Fibroblast of lung (primary cell): Measurements from ENCODE around the gene FKBP10. TPM values are rescaled to one million over a fixed set of nuclear protein-coding genes. Genes with fewer than 3 reads are reported as not detected.

Experiments used
- DNase-seq, 2 donors: peaks; one replicate each; pipeline versions ENCODE4 v3.0.0 to v3.0.0-alpha.2; 2010; ENCODE audit warnings: low read depth in 2 of 2
- H2AFZ ChIP-seq: 2 replicates; pipeline ENCODE4 v1.5.1; 2012; ENCODE audit warnings: low read length, control low read depth, inconsistent platforms
- H3K27ac ChIP-seq: 2 replicates; pipeline ENCODE4 v1.5.1; 2011; ENCODE audit warnings: low read length, control low read depth; ENCODE audit not compliant: insufficient read depth
- H3K27me3 ChIP-seq: 2 replicates; pipeline ENCODE4 v1.5.1; 2011; ENCODE audit warnings: mild to moderate bottlenecking, low read length; ENCODE audit not compliant: control insufficient read depth, insufficient read depth
- H3K36me3 ChIP-seq: 2 replicates; pipeline ENCODE4 v1.5.1; 2011; ENCODE audit warnings: low read length; ENCODE audit not compliant: control insufficient read depth, insufficient read depth
- H3K4me1 ChIP-seq: 2 replicates; pipeline ENCODE4 v1.5.1; 2011; ENCODE audit warnings: low read length; ENCODE audit not compliant: control insufficient read depth, insufficient read depth; ENCODE audit errors: extremely low read depth
- H3K4me2 ChIP-seq: 2 replicates; pipeline ENCODE4 v1.5.1; 2011; ENCODE audit warnings: low read length, control low read depth; ENCODE audit not compliant: insufficient read depth; ENCODE audit errors: extremely low read depth
- H3K4me3 ChIP-seq, 4 experiments: fragments of 200-600 bp in 1 of 4; sonication (generic) in 1 of 4; replicated peaks in 1 of 4; 2 replicates each; pipeline ENCODE4 v1.5.1; 2011 to 2016; ENCODE audit warnings: low read length in 4 of 4, low read depth in 3 of 4, mild to moderate bottlenecking in 3 of 4, control low read depth in 2 of 4, inconsistent platforms in 1 of 4, mixed read lengths in 1 of 4; ENCODE audit not compliant: insufficient read depth in 1 of 4; ENCODE audit errors: control extremely low read depth in 1 of 4
- H3K79me2 ChIP-seq: 2 replicates; pipeline ENCODE4 v1.5.1; 2012; ENCODE audit warnings: mild to moderate bottlenecking, low read length, inconsistent platforms; ENCODE audit not compliant: control insufficient read depth, insufficient read depth
- H3K9ac ChIP-seq: 2 replicates; pipeline ENCODE4 v1.5.1; 2011; ENCODE audit warnings: mild to moderate bottlenecking, low read length, control low read depth; ENCODE audit not compliant: insufficient read depth
- H3K9me3 ChIP-seq: 2 replicates; pipeline ENCODE4 v1.5.1; 2012; ENCODE audit warnings: low read depth, low read length; ENCODE audit not compliant: control insufficient read depth, insufficient read depth
- H4K20me1 ChIP-seq: 2 replicates; pipeline ENCODE4 v1.5.1; 2011; ENCODE audit warnings: low read length; ENCODE audit not compliant: control insufficient read depth, insufficient read depth; ENCODE audit errors: extremely low read depth
- CTCF ChIP-seq, 2 donors: IDR thresholded peaks in 1 of 2; conservative IDR thresholded peaks in 1 of 2; 1 replicate in 1 of 2; 2 replicates in 1 of 2; pipeline ENCODE4 v1.5.1; 2011 to 2012; ENCODE audit warnings: low read length in 2 of 2, control low read depth in 1 of 2, inconsistent platforms in 1 of 2, low read depth in 1 of 2, mild to moderate bottlenecking in 1 of 2
- EZH2 ChIP-seq: IDR thresholded peaks from 2 replicates; pipeline ENCODE4 v1.5.1; 2012; ENCODE audit warnings: low read length, control low read depth, mild to moderate bottlenecking; ENCODE audit errors: missing control alignments
- polyA plus RNA-seq, 2 donors: library from polyadenylated mRNA; depleted of rRNA in 1 of 2; stranded (reverse) in 1 of 2; unstranded in 1 of 2; fragments of >200 nt; gene quantifications; 2 replicates each; pipeline ENCODE4 v1.2.1, GENCODE V29; 2011 to 2012; ENCODE audit warnings: missing spikeins in 1 of 2
- total RNA-seq: library from RNA; depleted of rRNA; stranded (reverse); fragments of >200 nt; gene quantifications from 2 replicates; pipeline ENCODE4 v1.2.1, GENCODE V29; 2014

The FKBP10 gene
- total and polyA plus RNA-seq, 2 donors (not counting 1 experiment from before 2014, with no cell fraction given): 182 to 242 TPM

GRCh38 chr17:41860254-41860931, 47.6 kb downstream of the FKBP10 start:
- peaks cover 1% of the 10 kb centered on the region for H4K20me1 ChIP-seq

GRCh38 chr17:41863074-41863848, 50.5 kb downstream of the FKBP10 start:
- TF ChIP-seq EZH2 (no peak), CTCF (conservative IDR thresholded peaks at IDR 0.05 in 1 of 2, IDR thresholded peaks at IDR 0.05 in 1 of 2; ENCODE audit: low read depth in 1 of 2, low read length in 2 of 2) (no peak)
- Histone ChIP-seq H3K9me3 (no peaks in the 10 kb centered on the region), H3K27me3 (no peaks in the 10 kb centered on the region), H3K4me2 (peak overlapping the region; percentile 100), H3K79me2 (peaks cover 45% of the 10 kb centered on the region), H3K9ac (no peak overlapping the region), H3K27ac (no peak overlapping the region), H2AFZ (no peak overlapping the region), H3K4me1 (peaks cover 2% of the 10 kb centered on the region), H4K20me1 (peaks cover 1% of the 10 kb centered on the region), H3K36me3 (peaks cover 5% of the 10 kb centered on the region), H3K4me3 (peak overlapping the region; percentile 73 to 99 (median 90))
- no peak for DNase-seq

More at GRCh38 chr17:41860254-41860931, 47.6 kb downstream of the FKBP10 start:
- peaks cover 45% of the 10 kb centered on the region for H3K79me2 ChIP-seq
- H3K27ac ChIP-seq: no peak overlapping the region
- no peaks in the 10 kb centered on the region for H3K27me3 ChIP-seq
- H2AFZ ChIP-seq: no peak overlapping the region
- DNase-seq: no peak
- no peak overlapping the region for H3K4me2 ChIP-seq
- TF ChIP-seq CTCF (conservative IDR thresholded peaks at IDR 0.05 in 1 of 2, IDR thresholded peaks at IDR 0.05 in 1 of 2; ENCODE audit: low read depth in 1 of 2, low read length in 2 of 2): no peak
- TF ChIP-seq EZH2: no peak
- no peaks in the 10 kb centered on the region for H3K9me3 ChIP-seq
- no peaks in the 10 kb centered on the region for H3K36me3 ChIP-seq
- no peak overlapping the region for H3K4me3 ChIP-seq
- H3K4me1 ChIP-seq: peaks cover 2% of the 10 kb centered on the region
- no peak overlapping the region for H3K9ac ChIP-seq

GRCh38 chr17:41864498-41864835, 51.7 kb downstream of the FKBP10 start:
- peaks cover 43% of the 10 kb centered on the region for H3K79me2 ChIP-seq
- H3K27ac ChIP-seq: peak overlapping the region; percentile 78
- H2AFZ ChIP-seq: peak overlapping the region; percentile 76
- no peak for DNase-seq
- peak overlapping the region; percentile 100 for H3K4me2 ChIP-seq
- peak overlapping the region; percentile 86 for H3K9ac ChIP-seq
- H4K20me1 ChIP-seq: peaks cover 1% of the 10 kb centered on the region
- no peaks in the 10 kb centered on the region for H3K27me3 ChIP-seq
- peaks cover 2% of the 10 kb centered on the region for H3K4me1 ChIP-seq
- TF ChIP-seq EZH2 (no peak), CTCF (conservative IDR thresholded peaks at IDR 0.05 in 1 of 2, IDR thresholded peaks at IDR 0.05 in 1 of 2; ENCODE audit: low read depth in 1 of 2, low read length in 2 of 2) (no peak)
- H3K4me3 ChIP-seq: peak overlapping the region; percentile 73 to 99 (median 90)
- H3K36me3 ChIP-seq: peaks cover 5% of the 10 kb centered on the region
- no peaks in the 10 kb centered on the region for H3K9me3 ChIP-seq
